GM19455 (cell line): Measurements from ENCODE around the gene ORC4.

Experiments
- ATAC-seq: cut with Tn5 transposase; IDR thresholded peaks from one replicate; pipeline ENCODE4 v1.9.1; 2021; ENCODE audit not compliant: unreplicated experiment

Gene ORC4

DNA sequence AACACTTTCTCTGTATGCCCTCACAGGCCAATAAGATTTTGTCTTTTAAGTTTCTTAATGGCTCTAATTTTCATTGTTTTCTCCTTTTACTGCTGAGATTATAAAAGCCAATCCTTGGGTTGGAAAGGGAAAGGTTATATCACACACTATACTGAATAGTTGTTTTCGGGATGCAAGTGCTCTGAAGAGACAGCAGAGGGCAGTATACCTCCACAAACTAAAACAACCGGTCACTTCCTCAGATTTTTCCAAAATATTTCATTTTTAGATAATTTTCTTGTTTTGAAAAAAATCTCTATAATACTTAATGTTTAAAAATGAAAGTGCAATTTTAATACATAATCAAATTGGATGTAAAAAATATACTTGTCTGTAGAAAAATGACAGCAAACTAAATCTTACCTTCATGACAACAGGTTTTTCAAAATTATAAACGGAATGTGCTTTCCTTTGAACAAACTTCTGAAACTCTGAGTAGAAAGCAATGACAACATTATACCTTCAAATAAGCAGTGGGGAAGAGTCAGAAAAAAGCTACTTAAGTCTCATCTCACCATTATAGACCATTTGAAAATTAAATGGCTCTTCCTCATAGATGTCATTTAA, 82.7 kb downstream of the ORC4 start:
- ATAC-seq = peak; percentile 64

DNA sequence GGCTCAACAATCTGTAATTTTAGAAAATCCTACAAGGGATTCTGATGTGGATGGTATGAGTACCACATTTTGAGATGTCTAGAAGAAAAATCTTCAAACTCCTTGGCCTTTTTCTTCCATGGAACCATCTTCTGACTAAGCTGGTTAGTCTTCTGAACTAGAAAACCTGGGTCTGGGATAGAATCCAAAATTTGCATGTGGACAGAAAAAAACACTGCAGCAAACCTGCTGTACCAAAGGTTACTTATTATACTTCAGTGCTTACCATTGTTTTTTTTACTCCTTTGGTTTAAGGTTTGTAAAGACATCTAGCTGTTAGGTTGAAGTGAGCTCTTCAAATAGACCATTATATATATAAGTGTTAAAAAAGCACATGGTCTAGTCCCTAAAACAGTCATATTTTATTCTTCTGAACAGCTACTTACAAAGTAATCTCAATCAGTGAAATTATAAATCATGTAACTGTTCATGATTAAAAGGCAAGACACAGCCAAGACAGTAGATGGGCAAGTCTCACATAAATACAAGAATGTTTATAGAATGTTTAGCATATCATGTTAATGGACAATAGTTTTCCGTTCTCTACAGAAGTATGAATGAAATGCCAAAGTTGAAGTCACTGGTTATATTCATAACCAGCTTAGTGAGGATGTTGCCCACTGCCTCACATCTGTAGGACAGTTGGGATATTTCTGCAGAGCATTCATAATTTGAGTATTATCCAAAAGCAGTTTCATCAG, 85.5 kb downstream of the ORC4 start:
- ATAC-seq = no peak

DNA sequence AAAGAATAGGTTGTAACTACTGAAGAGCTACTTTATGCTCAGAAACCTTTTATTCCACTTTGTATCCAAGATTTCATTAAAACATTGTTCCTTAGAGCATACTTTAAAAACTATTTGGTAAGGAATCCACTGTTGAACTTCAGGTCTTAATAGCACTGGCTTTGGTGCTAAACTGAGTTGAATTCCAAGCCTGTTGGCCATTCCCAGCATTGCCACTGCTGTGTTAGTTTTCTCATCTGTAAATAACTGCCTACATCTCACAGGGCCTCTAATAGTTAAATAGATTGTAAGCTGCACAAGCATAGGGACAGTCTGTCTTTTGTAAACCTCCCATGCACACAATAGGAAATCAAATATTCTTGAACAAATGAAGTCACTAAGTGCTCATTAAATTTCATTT, 86.6 kb downstream of the ORC4 start:
- ATAC-seq = no peak

DNA sequence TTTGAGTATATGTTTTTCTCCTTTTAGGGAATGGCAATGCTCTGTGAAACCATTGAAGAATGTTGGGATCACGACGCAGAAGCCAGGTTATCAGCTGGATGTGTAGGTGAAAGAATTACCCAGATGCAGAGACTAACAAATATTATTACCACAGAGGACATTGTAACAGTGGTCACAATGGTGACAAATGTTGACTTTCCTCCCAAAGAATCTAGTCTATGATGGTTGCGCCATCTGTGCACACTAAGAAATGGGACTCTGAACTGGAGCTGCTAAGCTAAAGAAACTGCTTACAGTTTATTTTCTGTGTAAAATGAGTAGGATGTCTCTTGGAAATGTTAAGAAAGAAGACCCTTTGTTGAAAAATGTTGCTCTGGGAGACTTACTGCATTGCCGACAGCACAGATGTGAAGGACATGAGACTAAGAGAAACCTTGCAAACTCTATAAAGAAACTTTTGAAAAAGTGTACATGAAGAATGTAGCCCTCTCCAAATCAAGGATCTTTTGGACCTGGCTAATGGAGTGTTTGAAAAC, 93.4 kb downstream of the ORC4 start:
- ATAC-seq = no peak

DNA sequence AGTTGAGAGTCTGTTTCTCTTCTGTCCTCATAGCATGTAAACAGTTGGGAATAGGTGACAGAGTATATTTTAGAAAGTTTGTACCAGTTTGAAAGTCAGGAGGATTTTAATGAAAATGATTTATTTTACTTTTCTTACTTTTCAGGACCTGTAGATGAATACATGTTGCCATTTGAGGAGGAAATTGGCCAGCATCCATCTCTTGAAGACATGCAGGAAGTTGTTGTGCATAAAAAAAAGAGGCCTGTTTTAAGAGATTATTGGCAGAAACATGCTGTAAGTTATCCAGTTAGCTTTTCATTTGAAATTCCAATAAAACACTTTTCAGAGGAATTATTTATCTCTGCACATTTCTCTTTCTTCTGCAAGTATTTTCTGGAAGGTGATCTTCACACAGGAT, 94.7 kb downstream of the ORC4 start:
- no peak for ATAC-seq

DNA sequence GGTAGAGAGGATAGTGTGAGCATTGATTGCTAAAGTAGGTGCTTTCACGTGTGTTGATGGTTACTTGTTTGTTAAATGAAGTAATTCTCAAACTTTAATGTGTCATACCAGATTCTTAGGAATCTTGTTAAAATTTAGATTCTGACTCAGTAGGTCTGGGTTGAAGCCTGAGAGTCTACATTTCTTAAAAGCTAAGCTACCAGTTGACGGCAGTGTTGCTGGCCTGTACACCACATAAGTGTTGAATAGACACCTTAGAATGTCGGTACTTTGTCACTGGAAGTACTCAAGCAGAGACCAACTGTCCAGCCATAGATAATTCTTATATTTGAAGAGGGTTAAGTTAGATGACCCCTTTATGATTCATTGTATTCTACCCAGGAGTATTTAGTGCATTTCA, 95.9 kb downstream of the ORC4 start:
- ATAC-seq = no peak

DNA sequence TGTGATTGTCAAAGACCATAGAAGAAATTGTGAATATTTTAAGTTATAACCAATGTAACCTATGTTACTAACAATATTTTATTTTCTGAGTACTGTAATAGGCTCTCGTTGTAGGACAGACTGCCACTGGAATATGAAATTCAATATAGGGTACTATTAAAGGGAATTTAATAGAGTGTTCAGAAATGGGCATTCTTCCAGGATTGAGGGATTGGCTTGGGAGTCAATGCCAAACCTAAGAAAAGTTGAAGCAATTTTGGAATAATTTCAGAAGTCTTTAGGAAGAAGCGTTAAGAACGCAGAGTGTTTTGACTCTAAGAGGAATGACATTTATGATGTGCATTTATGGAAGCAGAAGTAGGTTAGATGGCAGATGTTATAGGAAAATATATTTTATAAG, 96.7 kb downstream of the ORC4 start:
- no peak for ATAC-seq

DNA sequence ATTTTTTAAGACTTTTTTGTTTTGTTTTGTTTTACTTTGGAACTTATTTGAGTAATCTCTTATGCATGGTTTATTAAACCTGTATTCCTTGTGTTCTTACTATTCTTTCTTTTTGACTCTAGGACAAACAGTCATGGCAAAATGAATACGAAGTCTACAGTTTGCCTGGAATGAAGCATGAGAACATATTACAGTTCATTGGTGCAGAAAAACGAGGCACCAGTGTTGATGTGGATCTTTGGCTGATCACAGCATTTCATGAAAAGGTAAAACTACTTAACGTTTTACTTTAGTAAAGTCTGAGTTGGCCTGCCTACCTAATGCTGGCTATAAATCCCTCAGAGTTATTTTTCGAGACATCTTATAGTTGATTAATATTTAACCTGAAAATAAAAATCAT, 103.4 kb downstream of the ORC4 start:
- ATAC-seq = no peak

DNA sequence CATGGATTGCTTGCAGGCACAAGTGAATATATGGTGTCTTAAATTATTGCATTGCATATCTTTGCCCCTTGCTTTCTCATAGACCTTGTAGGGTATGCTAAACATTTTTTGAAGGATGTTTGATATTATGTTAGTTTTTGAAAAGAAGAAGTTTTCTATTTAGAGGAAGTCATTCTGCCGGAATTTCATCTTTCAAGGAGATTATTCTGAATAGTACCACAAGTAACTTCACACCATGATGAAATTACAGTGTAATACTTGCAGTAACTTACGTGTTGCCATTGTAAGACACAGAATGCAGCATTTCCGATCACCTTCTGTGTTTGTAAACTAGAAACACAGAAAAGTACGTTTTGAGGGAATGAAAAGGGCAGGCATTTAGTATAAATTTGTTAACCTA, 103.8 kb downstream of the ORC4 start:
- no peak for ATAC-seq

DNA sequence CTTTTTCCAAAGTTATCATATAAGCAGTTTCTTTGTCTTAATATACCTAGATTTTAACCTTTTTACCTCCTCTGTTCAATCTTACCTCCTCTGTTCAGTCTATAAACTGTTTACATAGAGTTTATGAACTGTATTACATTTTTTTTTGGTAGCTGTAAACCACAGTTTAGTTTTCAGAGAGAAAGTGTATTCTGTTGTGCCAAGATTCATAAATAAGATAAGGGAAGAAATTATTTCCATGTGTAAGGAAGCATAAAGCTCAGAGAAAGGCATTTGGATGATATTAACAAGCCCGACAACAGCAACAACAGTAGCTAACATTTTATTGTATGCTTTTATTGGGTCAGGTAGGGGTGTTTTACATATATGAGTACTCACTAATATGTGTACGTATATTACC, 104.5 kb downstream of the ORC4 start:
- no peak for ATAC-seq

DNA sequence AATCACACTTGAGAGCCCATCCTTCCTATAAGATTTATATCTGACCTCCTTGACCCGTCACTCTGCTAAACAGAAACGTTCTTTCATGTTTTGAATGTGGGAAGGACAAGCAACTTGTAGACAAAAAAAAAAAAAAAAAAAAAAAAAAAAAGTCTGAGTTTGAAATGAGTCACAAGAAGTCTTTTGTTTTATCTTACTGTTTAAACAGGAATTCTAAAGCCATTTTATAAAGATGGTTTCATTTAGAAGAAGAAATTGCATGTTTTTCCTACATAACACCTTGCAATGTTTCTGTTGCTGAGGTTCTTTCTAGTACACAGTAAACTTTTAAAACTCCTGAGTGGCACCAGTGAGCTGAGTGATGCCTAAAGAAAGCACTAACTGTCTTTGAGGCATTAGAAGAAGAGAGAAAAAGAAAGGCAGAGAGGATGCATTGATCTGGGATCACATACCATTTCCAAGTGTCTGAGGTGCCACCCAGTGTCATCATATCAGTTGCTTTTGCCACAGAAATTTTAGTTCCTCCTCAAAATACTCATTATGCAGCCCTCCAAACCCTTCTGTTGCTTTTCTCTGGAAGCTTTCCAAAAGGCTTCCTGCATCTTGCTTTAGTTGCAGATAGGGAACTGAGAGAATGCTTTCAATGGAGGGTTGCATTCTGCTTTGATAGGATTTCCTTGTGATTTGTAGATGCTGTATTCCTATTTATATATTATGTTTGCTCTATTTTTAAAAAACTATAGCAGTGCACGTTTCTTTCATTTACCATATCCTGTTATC, 106.6 kb downstream of the ORC4 start:
- ATAC-seq = no peak

DNA sequence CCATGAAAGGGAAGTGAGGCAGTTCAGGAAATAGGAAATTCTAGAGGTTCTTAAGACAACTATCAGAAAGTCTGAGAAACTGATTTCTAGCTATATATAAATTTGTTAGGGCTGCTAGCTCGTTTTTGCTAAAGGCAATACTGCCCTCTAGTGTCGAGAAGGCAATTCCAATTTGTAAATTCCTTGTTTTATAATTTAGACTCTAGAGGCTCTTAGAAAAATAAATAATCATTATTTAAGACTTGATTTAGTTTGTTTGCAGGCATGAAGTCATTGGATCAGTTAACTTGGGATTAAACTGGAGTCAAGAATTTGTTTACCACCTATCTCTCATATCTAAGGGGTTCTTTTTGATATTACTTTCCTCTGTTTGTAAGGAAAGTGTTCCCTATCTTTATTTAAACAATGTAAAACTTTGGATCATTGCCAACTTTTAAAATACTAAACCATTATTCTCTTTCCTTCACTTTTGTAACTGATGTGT, 109.5 kb downstream of the ORC4 start:
- no peak for ATAC-seq

DNA sequence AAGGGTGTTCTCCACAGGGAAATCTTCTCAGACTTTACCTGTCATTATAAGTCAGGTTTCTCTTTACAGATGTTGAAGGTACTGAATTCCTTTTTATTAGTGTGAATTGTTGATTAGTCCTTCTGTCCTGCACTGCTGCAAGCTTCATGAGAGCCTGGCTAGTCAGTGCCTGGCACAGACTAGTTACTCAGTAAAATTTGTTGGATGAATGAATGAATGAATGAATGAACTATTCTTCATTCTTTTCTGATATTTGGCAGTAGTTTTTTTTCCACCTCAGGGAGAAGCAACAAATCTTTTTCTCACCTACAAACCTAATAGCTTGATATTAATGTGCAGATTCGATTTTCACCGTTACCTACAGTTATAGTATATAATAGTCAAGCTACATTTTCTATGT, 111.4 kb downstream of the ORC4 start:
- no peak for ATAC-seq

DNA sequence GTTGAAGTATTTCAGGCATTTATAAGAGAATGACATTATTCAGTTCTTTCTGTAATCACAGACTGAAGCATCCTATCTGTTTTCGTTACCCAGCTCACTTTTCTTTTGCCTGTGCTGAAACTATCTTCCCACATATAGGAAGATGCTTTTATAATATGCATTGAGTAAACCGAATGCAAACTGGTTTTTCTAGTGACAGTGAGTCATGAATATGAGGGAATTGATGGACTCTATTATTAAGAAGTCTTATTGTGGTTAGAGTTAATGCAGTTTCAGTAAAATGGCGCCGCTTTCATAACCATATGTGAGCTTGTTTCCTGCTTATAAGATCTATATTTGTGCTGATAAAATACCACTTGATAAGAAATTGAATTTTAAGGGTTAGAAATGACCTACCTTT, 116.5 kb downstream of the ORC4 start:
- ATAC-seq = no peak

DNA sequence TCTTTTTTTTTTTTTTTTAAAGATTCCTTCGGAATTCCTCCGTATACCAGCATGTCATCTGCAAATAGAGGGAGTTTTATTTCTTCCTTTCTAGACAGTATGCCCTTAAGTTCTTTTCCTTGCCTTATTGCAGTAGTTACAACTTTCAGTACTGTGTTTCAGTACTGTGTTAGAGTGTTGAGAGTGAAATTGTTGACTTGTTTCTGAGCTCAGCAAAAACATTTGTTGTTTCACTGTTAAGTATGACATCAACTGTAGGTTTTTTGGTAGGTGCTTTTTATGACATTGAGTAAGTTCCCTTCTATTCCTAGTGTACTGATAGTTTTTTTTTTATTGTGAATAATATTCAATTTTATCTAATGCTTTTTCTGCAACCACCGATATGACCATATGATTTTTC, 131.9 kb downstream of the ORC4 start:
- peak; percentile 67 for ATAC-seq

DNA sequence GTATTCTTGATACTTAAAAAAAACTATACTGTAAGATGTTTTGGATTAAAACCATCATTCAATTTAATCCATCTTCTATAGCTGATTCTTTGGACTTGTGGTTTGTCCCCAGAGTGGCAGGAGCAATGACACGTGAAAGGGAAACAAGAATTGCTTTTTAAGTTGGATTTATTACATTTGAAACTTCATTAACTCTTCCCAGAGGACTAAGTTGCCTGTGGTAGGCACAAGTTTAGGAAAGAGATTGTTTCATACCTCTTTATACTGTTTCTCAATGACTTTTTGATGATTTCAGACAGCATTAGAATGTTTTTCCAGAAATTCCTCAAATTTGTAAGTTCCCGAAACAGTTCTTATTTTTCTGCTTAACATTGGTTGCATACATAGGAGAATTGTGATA, 134.4 kb downstream of the ORC4 start:
- ATAC-seq = no peak

DNA sequence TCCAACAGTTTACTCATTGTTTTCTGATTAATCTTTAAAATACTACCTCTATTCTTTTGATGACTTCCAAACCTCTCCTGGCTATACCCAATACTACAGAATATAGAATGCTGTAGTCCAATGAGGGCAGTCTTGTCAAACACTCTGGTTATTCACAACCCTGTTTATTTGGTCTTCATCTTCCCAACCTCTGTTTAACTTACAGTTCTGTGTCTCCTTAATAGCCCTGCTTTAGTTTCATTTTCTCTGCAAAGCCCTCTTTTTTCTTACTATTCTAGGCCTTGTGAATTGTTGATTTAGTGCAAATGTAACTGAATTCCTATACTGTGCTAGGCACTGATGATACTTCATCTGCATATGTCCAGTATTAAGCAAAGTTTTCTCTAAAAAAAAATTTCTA, 135.7 kb downstream of the ORC4 start:
- ATAC-seq = no peak

DNA sequence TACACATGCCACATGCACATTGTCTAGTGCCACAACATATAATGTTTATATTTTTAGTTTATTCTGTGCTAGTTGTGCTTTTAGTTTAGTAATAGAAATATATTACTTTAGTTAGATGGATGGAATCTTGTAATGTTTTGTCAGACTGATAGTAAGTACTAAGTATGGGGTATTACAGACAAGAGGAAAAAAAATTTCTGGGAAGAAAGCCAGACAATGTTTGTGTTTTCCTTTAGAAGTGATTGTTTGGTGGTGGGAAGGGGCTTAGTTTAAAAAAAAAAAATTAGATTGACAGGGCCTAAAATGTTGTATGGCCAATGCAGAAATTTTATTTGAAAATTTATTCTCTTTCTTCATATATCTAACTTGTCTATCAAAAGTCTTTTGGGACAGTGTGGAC, 137.9 kb downstream of the ORC4 start:
- ATAC-seq = no peak
